ENCODE measurements around the gene MYO5B.

MYO5B gene

DNA sequence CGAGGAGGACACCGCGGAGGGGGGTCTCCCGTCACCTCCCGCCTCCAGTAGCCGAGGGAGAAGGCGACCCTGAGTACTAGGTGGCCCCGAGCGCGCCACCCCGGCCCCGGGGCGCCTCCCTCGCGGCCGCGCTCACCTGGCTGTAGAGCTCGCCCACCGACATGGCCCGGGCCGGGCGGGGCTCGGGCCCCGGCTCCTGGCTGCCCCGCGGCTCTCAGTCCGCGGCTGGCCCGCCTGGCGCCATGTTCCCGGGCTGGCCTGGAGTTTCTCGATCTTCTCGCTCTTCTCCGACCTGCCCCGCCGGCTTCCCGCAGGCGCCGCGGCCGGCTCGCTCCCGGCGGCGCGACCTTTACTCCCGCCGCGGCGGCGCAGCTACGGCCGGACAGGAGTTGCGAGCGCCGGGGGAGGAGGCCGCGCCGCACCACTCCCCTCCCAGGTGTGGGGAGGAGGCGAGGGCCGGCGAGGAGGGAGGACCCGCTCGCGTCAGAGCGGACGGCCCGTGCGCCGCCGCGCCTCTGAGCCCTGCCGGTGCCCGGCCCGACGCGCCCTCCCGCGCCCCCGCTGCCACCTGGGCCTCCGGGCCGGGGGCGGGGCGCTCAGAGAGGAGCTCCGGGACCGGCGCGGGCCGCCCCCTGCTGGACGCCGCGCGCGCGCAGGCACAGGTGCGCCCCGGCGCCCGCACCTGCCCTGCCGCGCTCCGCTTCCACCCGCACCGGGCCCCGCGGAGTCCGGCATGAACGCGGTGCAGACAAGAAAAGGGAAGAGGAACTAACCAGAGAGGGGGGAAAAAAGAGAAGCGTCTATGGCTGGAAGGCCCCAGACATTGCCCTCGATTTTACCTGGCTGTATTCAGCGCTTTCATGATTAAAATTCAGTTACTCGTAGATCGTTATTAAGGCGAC lies at the start of gene MYO5B:
Gene MYO5B, minus strand, starts transcription at position 517 of the 902 bp plus-strand sequence. Its CDS starts 354 bp downstream, at position 163.
- TF ChIP-seq, protein P1, sequence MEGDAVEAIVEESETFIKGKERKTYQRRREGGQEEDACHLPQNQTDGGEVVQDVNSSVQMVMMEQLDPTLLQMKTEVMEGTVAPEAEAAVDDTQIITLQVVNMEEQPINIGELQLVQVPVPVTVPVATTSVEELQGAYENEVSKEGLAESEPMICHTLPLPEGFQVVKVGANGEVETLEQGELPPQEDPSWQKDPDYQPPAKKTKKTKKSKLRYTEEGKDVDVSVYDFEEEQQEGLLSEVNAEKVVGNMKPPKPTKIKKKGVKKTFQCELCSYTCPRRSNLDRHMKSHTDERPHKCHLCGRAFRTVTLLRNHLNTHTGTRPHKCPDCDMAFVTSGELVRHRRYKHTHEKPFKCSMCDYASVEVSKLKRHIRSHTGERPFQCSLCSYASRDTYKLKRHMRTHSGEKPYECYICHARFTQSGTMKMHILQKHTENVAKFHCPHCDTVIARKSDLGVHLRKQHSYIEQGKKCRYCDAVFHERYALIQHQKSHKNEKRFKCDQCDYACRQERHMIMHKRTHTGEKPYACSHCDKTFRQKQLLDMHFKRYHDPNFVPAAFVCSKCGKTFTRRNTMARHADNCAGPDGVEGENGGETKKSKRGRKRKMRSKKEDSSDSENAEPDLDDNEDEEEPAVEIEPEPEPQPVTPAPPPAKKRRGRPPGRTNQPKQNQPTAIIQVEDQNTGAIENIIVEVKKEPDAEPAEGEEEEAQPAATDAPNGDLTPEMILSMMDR (IDR thresholded peaks at IDR 0.05) = peak; percentile 91

DNA sequence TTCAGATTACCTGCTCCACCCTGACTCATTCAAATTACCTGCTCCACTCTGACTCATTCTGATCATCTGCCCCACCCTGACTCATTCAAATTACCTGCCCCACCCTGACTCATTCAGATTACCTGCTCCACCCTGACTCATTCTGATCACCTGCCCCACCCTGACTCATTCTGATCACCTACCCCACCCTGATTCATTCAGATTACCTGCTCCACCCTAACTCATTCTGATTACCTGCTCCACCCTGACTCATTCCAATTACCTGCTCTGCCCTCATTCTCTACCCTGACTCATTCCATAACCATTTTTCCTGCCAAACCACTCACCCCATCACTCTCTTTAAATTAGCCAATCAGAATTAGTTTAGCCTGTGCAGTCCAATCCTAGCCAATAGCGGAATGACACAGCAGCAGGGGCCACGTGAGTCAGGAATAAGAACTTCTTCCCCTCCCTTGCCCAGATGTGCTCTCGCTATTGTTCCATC lies 45.2 kb upstream of the MYO5B start:
- TF ChIP-seq, protein P1 (IDR thresholded peaks at IDR 0.05) = no peak

DNA sequence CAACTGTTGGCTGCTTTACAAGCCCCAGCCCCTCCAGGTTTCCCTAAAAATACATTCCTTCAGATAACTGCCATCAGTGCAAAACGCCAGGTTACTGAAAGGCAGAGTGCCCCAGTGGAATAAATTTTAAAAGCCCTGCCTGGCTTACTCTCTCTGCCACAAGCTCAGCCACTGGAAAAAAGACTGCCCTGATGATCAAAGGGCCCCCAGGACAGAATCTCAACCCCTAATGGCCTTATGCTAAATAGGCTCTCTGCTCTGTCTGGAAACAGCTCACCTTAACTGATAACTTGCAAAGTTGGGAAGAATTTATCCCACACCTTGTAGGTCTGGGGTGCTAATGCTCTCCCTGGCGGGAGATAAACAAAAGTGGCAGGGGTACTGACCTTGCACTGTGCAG lies 37.5 kb upstream of the MYO5B start:
- TF ChIP-seq, protein P1 (IDR thresholded peaks at IDR 0.05) = no peak

DNA sequence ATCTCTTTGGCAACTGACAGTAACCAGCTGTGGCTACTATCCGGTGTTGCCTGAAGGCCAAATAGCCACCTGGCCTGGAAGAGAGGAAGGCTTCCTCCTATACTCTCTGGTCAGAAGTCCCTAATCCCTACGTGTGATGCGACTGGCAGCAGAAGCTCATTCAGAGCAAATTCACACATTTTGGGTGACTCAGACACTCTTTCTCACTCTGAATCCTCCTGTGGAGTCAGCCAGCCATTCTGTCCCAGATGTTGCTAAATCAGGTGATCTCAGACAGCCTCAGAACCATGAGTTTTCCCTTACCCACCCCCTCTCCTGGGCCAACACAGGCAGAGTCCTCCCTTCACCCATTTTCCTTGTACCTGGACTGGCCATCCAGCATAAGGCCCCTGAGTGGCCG lies 36.7 kb upstream of the MYO5B start:
- TF ChIP-seq, protein P1 (IDR thresholded peaks at IDR 0.05) = no peak

DNA sequence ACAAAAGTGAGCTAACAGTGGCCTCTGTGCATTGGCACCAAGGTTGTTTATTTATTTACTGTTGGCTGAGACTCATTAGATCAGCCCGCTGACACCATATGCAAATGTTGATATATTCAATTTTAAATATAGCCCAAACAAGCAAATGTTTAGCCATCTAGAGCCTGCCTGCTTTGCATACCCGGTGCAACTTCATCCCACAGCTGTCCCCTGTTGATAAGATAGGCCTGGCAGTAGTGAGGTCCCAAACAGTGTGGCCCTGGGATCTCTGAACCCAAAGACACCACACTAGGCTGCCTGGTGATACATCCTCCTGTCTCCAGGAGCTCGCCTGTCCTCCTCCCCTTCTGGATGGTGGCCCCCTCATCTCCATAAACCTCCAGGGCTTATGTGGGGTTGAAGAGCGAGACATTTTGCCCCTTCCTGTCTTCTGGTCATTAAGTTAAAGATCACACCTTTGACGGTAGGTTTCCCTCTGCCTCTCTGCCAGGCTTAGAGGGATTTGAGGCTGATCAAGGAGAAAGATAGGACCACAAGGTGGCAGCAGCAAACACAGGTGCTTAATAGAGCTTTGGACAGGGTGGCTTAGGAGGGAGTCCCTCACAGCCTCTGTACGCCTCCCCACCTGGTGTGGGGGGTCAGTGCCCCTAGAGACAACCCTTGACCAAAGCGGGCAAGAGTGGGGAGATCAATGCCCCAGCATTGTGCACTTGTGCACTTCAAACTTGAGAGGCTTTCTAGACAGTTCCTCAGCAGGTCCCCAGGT lies 23.7 kb upstream of the MYO5B start:
- TF ChIP-seq, protein P1 (IDR thresholded peaks at IDR 0.05) = peak; percentile 54

DNA sequence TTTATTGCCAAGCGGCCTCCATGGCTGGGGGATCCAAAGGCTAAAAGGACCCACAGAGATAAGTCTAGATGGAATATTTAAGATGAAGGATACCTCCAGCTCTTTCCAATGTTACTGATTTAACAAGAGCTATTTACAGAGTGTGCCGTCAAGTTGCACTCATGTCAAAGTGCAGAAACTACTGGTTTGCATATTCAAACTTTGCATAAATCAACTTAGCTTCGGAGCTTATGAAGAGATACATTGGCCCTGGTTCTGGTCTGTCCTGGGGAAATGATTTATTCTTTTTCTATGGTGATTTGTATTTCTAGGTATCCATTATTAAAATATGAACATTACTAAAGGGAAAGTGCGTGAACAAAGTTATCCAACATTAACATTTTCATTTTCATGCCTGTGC lies 14.4 kb upstream of the MYO5B start:
- TF ChIP-seq, protein P1 (IDR thresholded peaks at IDR 0.05) = no peak

DNA sequence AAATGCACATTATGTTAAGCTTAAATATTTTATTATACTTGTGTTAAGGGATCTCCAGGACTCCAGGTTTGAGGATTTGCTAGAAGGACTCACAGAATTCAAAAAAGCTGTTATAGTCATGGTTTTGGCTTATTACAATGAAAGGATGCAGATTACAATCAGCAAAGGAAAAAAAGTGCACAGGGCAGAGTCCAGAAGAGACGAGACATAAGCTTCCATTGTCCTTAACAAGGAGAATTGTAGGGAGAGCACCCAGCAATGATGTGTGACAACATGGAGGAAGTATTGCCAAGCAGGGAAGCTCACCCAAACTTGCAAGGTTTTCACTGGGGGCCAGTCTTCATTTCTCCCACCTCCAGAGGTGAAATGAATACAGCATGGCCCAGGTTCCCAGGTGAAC lies 12.8 kb upstream of the MYO5B start:
- TF ChIP-seq, protein P1 (IDR thresholded peaks at IDR 0.05) = no peak

All from LNCAP (cell line).